ENCODE measurements around the gene PALLD.

DNA sequence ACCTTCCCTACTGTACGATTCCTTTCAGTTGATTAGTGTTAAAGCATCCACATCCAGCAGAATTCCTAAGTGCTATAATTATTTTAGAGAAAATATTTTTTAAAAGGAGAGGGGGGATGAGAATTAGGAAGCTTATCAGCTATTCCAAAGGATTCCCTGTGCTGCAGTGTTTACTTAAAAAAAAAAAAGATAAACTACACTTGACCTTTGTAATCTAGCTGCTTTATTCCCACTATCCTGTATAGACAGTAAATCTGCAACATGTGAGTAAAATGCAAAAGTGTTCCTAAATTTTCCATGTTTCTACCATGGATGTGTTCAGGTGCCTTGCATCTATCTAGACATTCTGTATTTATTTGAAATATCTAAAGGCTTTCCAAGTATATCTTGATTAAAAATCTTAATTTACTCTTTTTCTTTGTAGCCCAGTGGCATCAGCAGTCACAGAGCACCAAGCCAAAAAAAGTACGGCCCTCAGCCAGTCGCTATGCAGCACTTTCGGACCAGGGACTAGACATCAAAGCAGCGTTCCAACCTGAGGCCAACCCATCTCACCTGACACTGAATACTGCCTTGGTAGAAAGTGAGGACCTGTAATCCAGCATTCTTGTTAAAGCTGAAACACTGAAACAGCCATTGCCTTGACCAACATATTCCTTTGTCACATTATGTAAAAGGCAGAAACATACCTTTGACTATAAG lies 429.1 kb downstream of the PALLD start:
- TF ChIP-seq EZH2 (IDR thresholded peaks at IDR 0.05; ENCODE audit: borderline replicate concordance, low read length) = no peak
- TF ChIP-seq, protein P1, sequence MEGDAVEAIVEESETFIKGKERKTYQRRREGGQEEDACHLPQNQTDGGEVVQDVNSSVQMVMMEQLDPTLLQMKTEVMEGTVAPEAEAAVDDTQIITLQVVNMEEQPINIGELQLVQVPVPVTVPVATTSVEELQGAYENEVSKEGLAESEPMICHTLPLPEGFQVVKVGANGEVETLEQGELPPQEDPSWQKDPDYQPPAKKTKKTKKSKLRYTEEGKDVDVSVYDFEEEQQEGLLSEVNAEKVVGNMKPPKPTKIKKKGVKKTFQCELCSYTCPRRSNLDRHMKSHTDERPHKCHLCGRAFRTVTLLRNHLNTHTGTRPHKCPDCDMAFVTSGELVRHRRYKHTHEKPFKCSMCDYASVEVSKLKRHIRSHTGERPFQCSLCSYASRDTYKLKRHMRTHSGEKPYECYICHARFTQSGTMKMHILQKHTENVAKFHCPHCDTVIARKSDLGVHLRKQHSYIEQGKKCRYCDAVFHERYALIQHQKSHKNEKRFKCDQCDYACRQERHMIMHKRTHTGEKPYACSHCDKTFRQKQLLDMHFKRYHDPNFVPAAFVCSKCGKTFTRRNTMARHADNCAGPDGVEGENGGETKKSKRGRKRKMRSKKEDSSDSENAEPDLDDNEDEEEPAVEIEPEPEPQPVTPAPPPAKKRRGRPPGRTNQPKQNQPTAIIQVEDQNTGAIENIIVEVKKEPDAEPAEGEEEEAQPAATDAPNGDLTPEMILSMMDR (IDR thresholded peaks at IDR 0.05; ENCODE audit: low read length) = no peak
